SK-N-SH (cell line): ENCODE measurements around the gene ZNF594. TPM values are rescaled to one million over a fixed set of nuclear protein-coding genes. Genes with fewer than 3 reads are reported as not detected.

Experiments used
- CTCF ChIA-PET: fragments of 300-600, 350-600 bp; formaldehyde crosslinking; extraction: SDS; loops from one replicate; lab custom pipeline; 2021; lab: Yijun Ruan, JAX
- POLR2A ChIA-PET: fragments of 350-600 bp; sonication (Branson Sonifier 250); formaldehyde crosslinking; extraction: SDS; loops from one replicate; lab custom pipeline; 2020; ENCODE audit warnings: antibody characterized with exemption, inconsistent platforms; lab: Yijun Ruan, JAX
- DNase-seq: peaks from one replicate; pipeline ENCODE4 v3.0.0; 2012
- H2AFZ ChIP-seq: fragments of 200-600 bp; sonication (generic); 2 replicates; pipeline ENCODE4 v1.8.1; 2016; ENCODE audit warnings: antibody characterized with exemption, mild to moderate bottlenecking, low read depth
- H3F3A ChIP-seq: fragments of 200-600 bp; sonication (generic); replicated peaks from 2 replicates; pipeline ENCODE3; 2016; ENCODE audit warnings: antibody characterized with exemption, mild to moderate bottlenecking; ENCODE audit not compliant: insufficient read depth
- H3K27ac ChIP-seq, 2 experiments: fragments of 200-500 bp in 1 of 2; fragments of 200-600 bp in 1 of 2; sonication (Bioruptor generic) in 1 of 2; sonication (generic), shearing (Covaris generic) in 1 of 2; 2 replicates each; pipeline versions ENCODE4 v1.5.1 to v1.6.1; 2014 to 2016; ENCODE audit warnings: low read depth in 2 of 2, inconsistent platforms in 1 of 2, low read length in 1 of 2, mild to moderate bottlenecking in 1 of 2, mixed read lengths in 1 of 2
- H3K27me3 ChIP-seq: fragments of 200-600 bp; sonication (generic), shearing (Covaris generic); 2 replicates; pipeline ENCODE4 v1.6.1; 2016; ENCODE audit warnings: mixed run types; ENCODE audit not compliant: insufficient read depth
- H3K36me3 ChIP-seq, 2 experiments: fragments of 200-500 bp in 1 of 2; fragments of 200-600 bp in 1 of 2; sonication (Bioruptor generic) in 1 of 2; sonication (generic) in 1 of 2; replicated peaks in 1 of 2; 2 replicates each; pipeline versions ENCODE3 to v1.5.1; 2014 to 2016; ENCODE audit warnings: low read length in 1 of 2, mild to moderate bottlenecking in 1 of 2; ENCODE audit not compliant: insufficient read depth in 2 of 2, control insufficient read depth in 1 of 2
- H3K4me1 ChIP-seq, 2 experiments: fragments of 200-500 bp in 1 of 2; fragments of 200-600 bp in 1 of 2; sonication (Bioruptor generic) in 1 of 2; sonication (generic), shearing (Covaris generic) in 1 of 2; 2 replicates each; pipeline versions ENCODE4 v1.5.1 to v1.6.1; 2014 to 2016; ENCODE audit warnings: low read depth in 1 of 2, low read length in 1 of 2, mixed run types in 1 of 2; ENCODE audit not compliant: insufficient read depth in 2 of 2, control insufficient read depth in 1 of 2
- H3K4me2 ChIP-seq: fragments of 200-600 bp; sonication (generic), shearing (Covaris generic); 2 replicates; pipeline ENCODE4 v1.6.1; 2017; ENCODE audit warnings: mixed run types
- H3K4me3 ChIP-seq, 2 experiments: fragments of 200-500 bp in 1 of 2; fragments of 200-600 bp in 1 of 2; sonication (Bioruptor generic) in 1 of 2; sonication (generic), shearing (Covaris generic) in 1 of 2; 2 replicates each; pipeline versions ENCODE4 v1.5.1 to v1.8.1; 2014 to 2016; ENCODE audit warnings: low read depth in 2 of 2, inconsistent platforms in 1 of 2, low read length in 1 of 2, mild to moderate bottlenecking in 1 of 2, mixed read lengths in 1 of 2, moderate library complexity in 1 of 2
- H3K79me2 ChIP-seq: fragments of 200-600 bp; sonication (generic); 2 replicates; pipeline ENCODE4 v1.8.1; 2017; ENCODE audit warnings: mild to moderate bottlenecking; ENCODE audit not compliant: insufficient read depth
- H3K9ac ChIP-seq: fragments of 200-600 bp; sonication (generic); 2 replicates; pipeline ENCODE4 v1.6.1; 2017; ENCODE audit warnings: mixed run types
- H3K9me2 ChIP-seq: fragments of 200-600 bp; sonication (generic); 2 replicates; pipeline ENCODE4 v1.6.1; 2017; ENCODE audit warnings: mixed run types
- H3K9me3 ChIP-seq: fragments of 200-600 bp; sonication (generic); 2 replicates; pipeline ENCODE4 v1.6.1; 2017; ENCODE audit warnings: mixed run types, mild to moderate bottlenecking, moderate library complexity
- H4K20me1 ChIP-seq: fragments of 200-600 bp; sonication (generic); 2 replicates; pipeline ENCODE4 v1.6.1; 2017; ENCODE audit warnings: mild to moderate bottlenecking, mixed run types; ENCODE audit not compliant: insufficient read depth
- CTCF ChIP-seq: fragments of 200-600 bp; sonication (generic); IDR thresholded peaks from 2 replicates; pipeline ENCODE4 v1.6.1; 2017; ENCODE audit warnings: antibody characterized with exemption, mild to moderate bottlenecking, moderate library complexity
- ELF1 ChIP-seq: IDR thresholded peaks from 2 replicates; pipeline ENCODE4 v1.4.0; 2012
- EZH2phosphoT487 ChIP-seq: fragments of 200-600 bp; sonication (generic); IDR thresholded peaks from 2 replicates; pipeline ENCODE4 v1.6.1; 2017; ENCODE audit warnings: low read depth, mixed run types, mild to moderate bottlenecking, antibody characterized with exemption, moderate library complexity, borderline replicate concordance
- FOSL2 ChIP-seq: IDR thresholded peaks from 2 replicates; pipeline ENCODE4 v1.4.0; 2012; ENCODE audit warnings: low read depth, mild to moderate bottlenecking, moderate library complexity, borderline replicate concordance
- FOXM1 ChIP-seq: IDR thresholded peaks from 2 replicates; pipeline ENCODE4 v1.4.0; 2012; ENCODE audit warnings: low read depth, mild to moderate bottlenecking
- GABPA ChIP-seq: IDR thresholded peaks from 2 replicates; pipeline ENCODE4 v1.4.0; 2012; ENCODE audit warnings: low read depth, mild to moderate bottlenecking
- IRF3 ChIP-seq: fragments of 150-350 bp; IDR thresholded peaks from 2 replicates; pipeline ENCODE4 v1.6.1; 2016; ENCODE audit warnings: mild to moderate bottlenecking, low read depth, low read length
- PBX3 ChIP-seq: IDR thresholded peaks from 2 replicates; pipeline ENCODE4; 2012
- RAD21 ChIP-seq: IDR thresholded peaks from 2 replicates; pipeline ENCODE4 v1.6.1; 2012; ENCODE audit warnings: mild to moderate bottlenecking, low read length
- RCOR1 ChIP-seq: fragments of 150-350 bp; IDR thresholded peaks from 2 replicates; pipeline ENCODE4 v1.6.1; 2017; ENCODE audit warnings: antibody characterized with exemption, low read length
- SIN3A ChIP-seq: IDR thresholded peaks from 2 replicates; pipeline ENCODE4 v1.6.1; 2012; ENCODE audit warnings: low read depth, mild to moderate bottlenecking, low read length, moderate library complexity, borderline replicate concordance
- TEAD4 ChIP-seq: IDR thresholded peaks from 2 replicates; pipeline ENCODE4 v1.4.0; 2012; ENCODE audit warnings: mild to moderate bottlenecking, borderline replicate concordance; ENCODE audit not compliant: insufficient read depth
- WGBS: methylation state at CpG from one replicate; pipeline ENCODE4 v1.1.6; 2017; ENCODE audit warnings: low lambda C conversion rate; 5-methylcytosine and 5-hydroxymethylcytosine counted together
- polyA plus RNA-seq, 3 experiments: library from polyadenylated mRNA; depleted of rRNA; stranded (reverse); fragments of >200 nt; gene quantifications; 2 replicates each; pipeline ENCODE4 v1.2.3, GENCODE V29; 2012
- TF ChIP-seq, protein P1 (sequence below): fragments of 150-350 bp; IDR thresholded peaks from 2 replicates; pipeline ENCODE4 v1.6.1; 2017; ENCODE audit warnings: antibody characterized with exemption, low read length, low read depth, borderline replicate concordance

ZNF594 gene
- polyA plus RNA-seq, 1 of the 3 experiments (the other 2 are of a cell fraction), result 2.8 TPM

DNA sequence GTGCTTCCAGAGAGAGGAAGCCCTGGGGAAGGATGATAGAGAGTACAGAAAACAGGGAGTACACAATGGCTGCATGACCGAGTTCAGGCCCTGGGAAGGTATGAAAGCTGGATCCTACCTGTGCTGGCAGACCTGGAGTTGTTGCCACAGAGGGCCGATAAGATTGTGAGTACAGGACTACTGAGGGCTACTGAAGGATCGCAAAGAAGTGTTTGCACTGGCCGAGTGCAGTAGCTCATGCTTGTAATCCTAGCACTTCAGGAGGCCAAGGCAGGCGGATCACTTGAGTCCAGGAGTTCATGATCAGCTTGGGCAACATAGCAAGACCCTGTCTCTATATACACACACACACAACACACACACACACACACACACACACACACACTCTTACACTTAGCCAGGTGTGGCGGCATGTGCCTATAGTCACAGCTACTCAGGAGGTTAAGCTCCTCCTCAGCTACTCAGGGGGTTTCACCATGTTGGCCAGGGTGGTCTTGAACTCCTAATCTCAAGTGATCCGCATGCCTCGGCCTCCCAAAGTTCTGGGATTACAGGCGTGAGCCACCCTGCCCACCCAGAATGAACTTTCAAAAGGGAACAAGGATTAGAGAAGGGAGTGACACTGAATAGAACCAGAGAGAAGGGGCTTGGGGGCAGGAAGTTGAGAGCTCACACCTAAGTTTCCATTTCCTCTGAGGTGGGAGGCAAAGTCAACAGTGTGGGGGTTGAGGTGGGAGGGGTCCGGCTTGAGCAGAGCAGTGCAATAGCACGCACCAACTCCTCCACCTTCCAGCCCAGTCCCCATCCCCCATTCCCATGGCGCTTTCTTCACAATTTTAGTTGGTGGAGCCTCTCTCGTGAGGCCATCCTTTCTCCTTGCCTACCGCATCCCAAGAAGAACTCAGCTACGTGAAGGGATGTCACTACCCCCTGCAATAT lies 35.5 kb upstream of the ZNF594 start:
- H3K4me2 ChIP-seq, result no peak overlapping the region
- 93% methylated on average over 15 of the region's 15 CpGs for whole genome bisulfite sequencing

GRCh38 chr17:5225668-5226457 lies 34.2 kb upstream of the ZNF594 start:
- no peak overlapping the region for H3K4me2 ChIP-seq
- no peak overlapping the region for H3K27ac ChIP-seq
- no peaks in the 10 kb centered on the region for H3K9me3 ChIP-seq
- CTCF ChIA-PET, result interaction anchor here (1.2 kb wide), 1 partner anchor 11 kb away, joined by 3 read pairs; no protein-coding TSS in a partner anchor
- H3K79me2 ChIP-seq, result no peaks in the 10 kb centered on the region
- H3F3A ChIP-seq, result no peaks in the 10 kb centered on the region
- H2AFZ ChIP-seq, result no peak overlapping the region
- H4K20me1 ChIP-seq, result no peaks in the 10 kb centered on the region
- 91% methylated on average over 17 of the region's 17 CpGs for WGBS
- DNase-seq, result no peak
- no peaks in the 10 kb centered on the region for H3K4me1 ChIP-seq
- H3K4me3 ChIP-seq, result no peak overlapping the region
- H3K27me3 ChIP-seq, result no peaks in the 10 kb centered on the region
- H3K36me3 ChIP-seq, result no peaks in the 10 kb centered on the region
- no peak overlapping the region for H3K9ac ChIP-seq
- H3K9me2 ChIP-seq, result no peaks in the 10 kb centered on the region
- POLR2A ChIA-PET, result no interaction called here
- TF ChIP-seq SIN3A (no peak), FOXM1 (no peak), TEAD4 (no peak), RAD21 (no peak), IRF3 (no peak), PBX3 (no peak), ELF1 (no peak), FOSL2 (no peak), EZH2phosphoT487 (no peak), RCOR1 (no peak), GABPA (no peak)
- TF ChIP-seq, protein P1, sequence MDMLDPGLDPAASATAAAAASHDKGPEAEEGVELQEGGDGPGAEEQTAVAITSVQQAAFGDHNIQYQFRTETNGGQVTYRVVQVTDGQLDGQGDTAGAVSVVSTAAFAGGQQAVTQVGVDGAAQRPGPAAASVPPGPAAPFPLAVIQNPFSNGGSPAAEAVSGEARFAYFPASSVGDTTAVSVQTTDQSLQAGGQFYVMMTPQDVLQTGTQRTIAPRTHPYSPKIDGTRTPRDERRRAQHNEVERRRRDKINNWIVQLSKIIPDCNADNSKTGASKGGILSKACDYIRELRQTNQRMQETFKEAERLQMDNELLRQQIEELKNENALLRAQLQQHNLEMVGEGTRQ, result no peak

More for the DNA sequence above, 35.5 kb upstream of the ZNF594 start:
- H2AFZ ChIP-seq, result no peak overlapping the region
- H3K27me3 ChIP-seq, result no peaks in the 10 kb centered on the region
- no peaks in the 10 kb centered on the region for H4K20me1 ChIP-seq
- H3K9ac ChIP-seq, result no peak overlapping the region
- no peaks in the 10 kb centered on the region for H3K36me3 ChIP-seq
- no peaks in the 10 kb centered on the region for H3K79me2 ChIP-seq
- ChIA-PET CTCF (no interaction called here), POLR2A (no interaction called here)
- TF ChIP-seq CTCF, result no peak
- no peak for DNase-seq
- H3K4me3 ChIP-seq, result no peak overlapping the region
- no peak overlapping the region for H3K27ac ChIP-seq
- H3K9me3 ChIP-seq, result no peaks in the 10 kb centered on the region
- no peaks in the 10 kb centered on the region for H3K4me1 ChIP-seq
- no peaks in the 10 kb centered on the region for H3F3A ChIP-seq
- no peaks in the 10 kb centered on the region for H3K9me2 ChIP-seq
